Non-pigmented ciliary epithelial cell (primary cell): ENCODE data around the gene RASAL1.
"Not testable (repeated sequence)": the region's sequence is repeated elsewhere in the genome, so short reads cannot be mapped to it uniquely, and the experiment has no call there.

Source experiments
- DNase-seq: peaks from one replicate; pipeline ENCODE4 v3.0.0-alpha.2; 2010; ENCODE audit warnings: low read depth

RASAL1 gene

DNA sequence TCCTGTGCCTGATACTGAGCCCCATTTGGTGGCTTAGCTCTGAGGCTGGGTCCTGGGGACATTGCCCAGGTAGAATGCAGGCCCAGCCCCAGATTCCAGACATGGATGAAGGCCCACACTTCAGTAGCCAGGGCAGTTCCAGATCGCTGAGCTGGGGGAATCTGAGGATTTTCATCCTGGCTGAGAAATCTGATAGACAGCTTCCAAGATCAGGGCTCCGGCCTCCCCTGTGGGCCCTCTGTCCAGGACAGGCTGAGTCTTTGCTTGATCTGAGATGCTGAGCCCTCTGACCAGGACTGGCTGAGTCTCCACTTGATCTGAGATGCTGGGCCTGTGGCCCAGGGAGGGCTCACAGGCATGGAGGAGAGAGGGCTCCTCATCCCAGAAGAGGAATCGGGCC, 3.3 kb upstream of the RASAL1 start:
- no peak for DNase-seq

DNA sequence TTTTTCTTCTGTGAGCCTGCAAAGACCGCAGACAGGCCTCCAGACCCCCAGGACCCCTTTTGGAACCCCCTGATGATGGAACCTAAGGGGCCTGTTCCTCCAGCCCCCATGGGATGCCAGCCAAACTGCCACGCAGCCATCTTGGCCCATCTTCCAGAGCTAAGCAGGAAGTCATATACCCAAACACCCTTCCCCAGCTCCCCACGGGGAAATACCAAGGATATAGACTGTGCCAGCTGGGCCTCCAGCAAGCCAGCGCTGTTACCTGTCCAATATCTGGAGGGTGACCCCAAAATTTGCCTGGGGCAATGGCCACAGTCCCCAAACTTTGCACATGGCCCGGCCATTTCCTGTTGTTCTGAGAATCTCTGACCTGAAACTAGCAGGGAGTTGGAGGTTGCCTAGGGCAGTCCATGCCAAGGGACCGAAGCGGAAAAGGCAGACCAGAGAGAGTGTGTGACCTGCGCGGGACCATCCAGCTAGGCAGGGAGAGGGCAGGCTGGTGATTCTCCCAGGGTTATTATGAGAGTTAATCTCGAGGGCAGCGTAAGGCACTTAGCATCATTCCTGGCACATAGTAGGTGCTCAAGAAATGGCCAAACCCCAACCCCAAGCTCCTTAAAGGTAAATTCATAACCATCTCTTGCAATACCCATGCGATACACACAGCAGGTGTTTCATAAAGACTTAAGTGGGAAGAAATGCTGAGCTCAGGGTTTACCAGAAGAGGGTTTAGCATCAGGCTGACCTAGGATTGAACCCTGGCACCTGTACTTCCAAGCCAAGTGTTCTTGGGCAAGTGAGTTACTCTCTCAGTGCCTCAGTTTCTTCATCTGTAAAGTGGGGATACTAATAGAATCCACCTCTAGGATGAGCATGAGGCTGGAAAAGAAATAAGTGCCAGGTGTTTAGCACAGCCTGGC, 2.6 kb upstream of the RASAL1 start:
- no peak for DNase-seq

DNA sequence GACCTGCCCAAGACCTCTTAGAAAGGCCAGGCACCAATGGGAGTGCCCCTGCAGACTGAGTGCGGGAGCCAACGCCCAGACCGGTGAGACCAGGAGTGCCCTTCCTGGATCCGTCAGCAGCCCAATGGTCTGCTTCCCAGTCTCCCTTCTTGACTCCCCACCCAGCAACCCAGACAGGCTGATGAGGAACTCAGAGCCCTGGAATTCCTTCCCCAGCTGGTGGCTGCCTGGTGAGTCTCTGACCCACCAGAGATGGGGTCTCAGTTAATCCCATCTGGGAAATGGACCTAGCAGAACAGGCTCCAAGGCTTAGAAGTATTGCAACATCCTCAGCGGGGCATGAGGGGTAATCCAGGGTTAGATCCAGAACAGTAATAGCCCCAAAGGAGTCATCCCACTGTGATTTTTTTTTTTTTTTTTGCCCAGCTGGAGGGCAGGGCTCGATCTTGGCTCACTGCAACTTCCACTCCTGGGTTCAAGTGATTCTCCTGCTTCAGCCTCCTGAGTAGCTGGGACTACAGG, 1.5 kb upstream of the RASAL1 start:
- no peak for DNase-seq

DNA sequence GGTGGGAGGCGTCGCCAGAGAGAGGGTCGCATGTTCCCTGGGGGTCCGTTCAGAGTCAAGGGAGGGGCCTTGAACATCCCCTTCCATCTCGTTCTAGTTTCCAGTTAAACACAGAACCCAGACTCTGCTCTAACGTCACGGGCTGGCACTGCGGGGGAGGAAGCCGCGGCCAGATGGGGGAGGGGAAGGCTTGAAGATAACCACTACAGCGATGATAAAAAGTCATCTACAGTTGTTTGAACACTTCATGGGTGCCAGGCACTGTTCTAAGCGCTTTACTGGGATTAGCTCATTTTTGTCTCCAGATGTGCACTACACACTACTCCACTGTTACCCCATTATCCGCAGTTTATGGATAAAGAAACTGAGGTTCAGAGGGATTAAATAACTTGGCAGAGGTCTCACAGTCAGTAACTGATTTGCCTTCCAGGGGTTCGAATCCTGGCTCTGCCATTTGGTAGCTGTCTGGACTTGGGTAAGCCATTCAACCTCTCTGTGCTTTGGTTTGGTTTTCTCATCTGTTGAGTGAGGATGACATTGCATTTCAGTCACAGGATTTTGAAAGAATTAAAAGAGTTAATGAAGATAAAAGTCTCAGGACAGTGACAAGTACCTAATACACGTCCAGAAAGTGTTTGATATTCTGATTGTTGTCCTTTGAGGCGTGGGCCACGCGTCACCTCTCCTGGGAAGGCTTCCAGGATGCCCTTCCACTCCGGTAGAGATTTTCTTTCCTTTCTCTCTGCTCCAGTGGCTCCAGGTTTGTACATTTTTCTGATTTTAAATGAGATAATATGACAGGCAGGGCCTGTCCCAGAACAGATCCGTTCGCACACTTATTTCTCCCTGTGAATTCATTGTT, 798 bp upstream of the RASAL1 start:
- DNase-seq, result no peak

DNA sequence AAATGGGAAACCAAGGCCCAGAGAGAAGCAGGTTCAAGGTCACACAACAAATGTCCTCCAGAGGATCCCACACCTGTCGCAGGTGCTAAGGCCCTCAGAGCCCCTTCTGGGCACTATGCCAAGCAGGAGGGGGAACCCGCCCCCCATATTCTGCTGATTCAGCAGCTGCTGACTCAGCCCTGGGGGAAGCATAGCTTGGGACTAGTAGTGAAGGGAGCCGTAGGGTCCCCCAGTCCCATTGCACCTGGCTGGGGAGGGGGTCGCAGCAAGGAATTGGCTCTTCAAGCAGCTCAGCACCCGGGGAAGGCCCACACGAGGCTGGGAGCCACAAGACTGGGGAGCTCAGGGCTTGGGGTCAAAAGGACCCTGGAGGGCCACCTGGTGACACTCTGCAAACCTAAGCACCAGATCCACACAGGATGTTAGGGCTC, 1.0 kb downstream of the RASAL1 start:
- no peak for DNase-seq

DNA sequence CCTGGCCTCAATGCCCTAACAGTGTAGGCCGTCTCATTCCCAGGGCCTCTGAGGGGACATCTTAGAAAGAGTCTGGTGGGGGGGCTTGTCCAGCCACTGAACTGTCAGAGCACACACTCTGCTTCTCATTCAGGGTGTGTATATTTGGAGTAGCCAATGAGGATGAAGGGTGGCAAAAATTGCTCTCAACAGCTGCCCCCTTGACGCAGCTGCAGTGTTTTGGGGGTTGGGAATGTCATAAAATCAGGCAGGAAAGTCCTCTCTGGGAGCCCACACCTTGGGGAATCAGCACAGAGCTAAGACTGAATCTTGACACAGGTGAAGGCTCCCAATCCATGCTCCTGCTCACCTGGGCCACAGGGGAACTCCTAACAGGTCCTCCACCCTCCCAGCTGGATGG, 1.5 kb downstream of the RASAL1 start:
- no peak for DNase-seq

DNA sequence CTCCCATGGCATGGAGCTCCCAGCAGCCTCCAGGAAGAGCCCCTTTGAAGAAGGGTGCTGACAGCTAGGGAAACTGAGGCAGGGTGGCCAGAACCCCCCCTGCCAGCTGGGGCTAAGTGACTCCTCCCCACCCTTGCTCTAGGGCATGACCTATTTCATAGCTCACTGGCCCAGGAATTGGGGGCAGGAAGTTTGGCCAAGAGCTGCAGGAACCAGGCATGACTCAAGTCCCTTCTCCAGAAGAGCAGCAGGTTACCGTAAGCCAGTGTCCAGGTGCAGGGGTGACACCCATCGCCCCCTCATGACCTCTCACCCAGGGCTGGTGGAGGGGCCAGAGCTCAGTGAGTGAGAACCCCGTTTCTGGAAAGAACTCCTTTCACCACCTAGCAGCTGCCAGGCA, 1.9 kb downstream of the RASAL1 start:
- no peak for DNase-seq

DNA sequence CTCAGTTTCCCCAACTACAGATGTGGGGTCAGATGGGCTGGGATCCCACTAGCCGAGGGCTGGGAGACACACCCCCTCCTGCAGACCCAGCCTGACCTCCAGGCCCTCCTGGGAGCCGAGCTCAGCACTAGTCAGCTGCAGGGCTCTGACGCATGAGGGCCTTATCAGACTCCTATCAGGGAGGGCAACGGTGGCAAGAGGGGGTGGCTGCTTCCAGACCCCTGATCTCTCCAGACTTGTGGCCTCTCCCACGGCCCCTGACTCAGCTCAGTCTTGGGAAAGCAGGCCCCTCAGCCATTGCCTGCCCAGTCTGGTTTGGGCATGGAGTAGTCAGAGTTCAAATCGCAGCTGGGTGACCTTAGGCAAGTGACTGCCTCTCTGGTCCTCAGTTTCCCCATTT, 2.5 kb downstream of the RASAL1 start:
- DNase-seq, result no peak

DNA sequence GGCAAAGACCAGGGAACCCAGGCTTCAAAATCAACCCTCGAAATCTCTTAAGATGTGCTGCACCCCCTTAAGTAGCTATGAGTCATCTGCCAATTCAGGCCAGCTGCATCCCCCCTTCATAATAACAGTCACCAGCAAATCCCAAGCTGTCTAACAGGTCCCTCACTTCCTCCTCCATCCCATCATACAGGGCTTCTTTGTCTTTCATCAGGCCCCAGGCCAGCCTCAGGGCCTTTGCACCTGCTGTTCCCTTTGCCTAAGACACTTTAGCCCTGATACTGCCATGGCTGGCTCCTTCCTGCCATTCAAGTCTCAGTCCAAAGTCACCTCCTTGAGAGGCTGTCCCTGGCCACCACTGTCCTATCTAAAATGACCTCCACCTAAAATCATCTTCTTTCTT, 4.0 kb downstream of the RASAL1 start:
- DNase-seq, result no peak

DNA sequence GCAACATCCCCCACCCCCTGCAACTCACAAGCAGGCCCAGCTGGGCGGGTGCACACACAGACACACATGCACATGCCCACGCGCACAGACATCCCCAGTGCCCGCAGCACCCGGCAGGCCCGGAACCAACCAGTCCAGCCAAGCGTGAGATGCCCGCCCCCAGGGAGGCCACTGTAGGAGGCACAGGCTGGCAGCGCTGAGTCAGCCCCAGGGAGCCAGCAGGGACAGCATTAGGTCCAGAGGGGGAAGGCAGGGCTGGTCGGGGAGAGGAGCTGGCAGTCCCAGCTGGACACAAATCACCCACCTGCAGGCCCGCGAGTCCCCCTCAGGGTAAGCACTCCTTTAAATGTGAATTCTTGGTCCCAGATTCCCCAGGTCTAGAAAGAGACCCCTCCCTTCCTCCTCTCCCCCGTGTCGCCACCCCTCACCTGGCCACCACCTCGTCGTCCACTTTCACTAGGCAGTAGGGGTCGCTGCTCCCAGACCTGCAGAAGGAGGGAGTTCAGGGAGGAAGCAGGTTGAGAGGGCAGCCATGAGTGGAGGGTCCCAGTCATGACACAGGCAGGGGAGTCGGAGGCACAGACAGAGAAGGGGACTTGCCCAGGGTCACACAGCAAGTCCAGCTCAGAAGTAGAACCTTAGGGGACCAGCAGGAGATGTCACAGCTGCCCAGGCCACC, 5.0 kb downstream of the RASAL1 start:
- no peak for DNase-seq

DNA sequence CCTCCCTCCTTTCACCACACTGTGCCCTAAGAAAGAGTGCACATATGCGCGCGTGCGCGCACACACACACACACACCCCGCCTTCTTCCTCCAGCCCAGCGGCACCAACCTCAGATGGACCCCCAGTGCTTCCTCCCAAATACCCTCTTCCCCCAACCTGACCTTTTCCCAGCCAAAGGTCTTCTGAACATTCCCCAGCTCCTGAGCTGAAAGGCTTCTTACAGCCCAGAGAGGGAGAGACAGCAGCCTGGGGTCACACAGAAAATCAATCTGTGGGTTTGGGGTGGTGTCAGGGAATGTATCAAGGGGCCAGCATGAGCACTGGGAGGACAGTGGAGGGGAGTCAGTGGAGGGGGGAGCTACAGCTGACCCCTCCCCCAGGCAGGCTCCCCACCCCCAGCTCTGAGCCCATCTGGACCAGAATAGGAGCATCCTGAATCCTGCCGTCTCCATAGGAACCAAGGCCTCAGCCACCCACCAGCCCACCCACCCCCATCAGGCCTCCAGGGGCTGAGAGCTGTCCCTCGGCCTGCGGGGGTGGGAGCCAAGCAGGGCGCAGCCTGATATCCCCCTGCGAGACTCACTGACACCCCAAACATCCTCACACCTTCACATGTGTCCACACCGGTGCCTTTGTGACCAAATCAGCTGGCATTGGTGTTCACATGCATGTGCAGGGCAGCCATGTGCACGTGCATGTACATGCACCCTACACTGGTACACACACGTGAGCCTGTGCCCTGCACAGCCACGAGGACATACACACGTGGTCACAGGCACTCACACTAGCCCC, 5.7 kb downstream of the RASAL1 start:
- no peak for DNase-seq

DNA sequence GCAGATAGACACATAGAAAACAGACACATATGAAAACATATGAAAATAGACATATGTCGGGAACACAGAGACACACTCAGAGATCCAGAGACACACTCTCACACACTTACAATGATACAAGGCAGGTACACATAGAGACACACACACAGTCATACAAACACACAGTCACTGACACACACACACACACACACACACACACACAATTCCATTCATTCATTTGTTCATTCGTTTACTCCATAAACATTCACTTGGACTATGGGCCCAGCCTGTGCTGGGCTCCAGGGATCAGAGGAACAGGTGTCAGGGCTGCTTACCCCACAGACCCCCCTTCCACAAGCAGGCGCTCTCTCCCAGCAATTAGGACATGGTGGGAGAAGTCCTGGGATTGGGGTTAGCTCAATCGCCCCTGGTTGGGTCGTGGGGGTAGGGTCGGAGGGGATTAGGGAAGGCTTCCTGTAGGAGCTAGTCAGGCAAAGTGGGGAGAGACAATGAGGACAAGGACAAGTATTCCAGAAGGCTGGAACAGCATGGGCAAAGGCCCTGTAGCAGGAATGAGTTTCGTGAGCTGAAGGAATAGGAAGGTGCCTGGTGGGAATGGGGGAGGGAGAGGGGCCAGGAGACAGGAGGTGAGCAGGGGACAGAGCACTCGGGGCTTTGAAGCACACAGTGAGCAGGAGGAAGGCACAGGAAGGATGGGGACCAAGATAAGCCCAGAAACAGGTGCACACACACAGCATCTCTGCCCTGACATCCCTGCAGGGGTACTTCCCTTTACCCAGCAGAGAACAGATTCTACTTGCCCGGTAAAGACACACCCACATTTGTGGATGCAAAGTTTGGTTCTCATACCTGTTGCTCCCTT, 6.5 kb downstream of the RASAL1 start:
- DNase-seq, result no peak

DNA sequence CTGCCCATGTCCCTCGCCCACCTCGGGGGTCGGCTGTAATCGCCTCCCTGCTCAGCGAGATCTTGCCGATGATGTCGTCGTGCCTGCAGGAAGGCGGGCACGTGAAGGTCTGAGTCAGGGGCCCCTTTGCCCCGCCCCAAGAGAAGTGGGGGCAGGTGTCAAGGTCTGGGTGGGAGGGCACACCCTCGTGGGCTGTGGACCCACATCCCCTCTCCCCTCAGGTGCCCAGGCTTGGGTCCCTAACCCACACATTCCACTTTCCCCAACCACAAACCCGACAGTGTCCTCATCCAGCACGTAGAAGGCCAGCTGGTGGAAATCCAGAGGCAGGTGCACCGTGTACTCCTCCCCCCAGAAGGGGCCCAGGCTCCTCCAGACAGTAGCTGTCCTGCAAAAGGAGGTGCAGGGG, 7.8 kb downstream of the RASAL1 start:
- no peak for DNase-seq

DNA sequence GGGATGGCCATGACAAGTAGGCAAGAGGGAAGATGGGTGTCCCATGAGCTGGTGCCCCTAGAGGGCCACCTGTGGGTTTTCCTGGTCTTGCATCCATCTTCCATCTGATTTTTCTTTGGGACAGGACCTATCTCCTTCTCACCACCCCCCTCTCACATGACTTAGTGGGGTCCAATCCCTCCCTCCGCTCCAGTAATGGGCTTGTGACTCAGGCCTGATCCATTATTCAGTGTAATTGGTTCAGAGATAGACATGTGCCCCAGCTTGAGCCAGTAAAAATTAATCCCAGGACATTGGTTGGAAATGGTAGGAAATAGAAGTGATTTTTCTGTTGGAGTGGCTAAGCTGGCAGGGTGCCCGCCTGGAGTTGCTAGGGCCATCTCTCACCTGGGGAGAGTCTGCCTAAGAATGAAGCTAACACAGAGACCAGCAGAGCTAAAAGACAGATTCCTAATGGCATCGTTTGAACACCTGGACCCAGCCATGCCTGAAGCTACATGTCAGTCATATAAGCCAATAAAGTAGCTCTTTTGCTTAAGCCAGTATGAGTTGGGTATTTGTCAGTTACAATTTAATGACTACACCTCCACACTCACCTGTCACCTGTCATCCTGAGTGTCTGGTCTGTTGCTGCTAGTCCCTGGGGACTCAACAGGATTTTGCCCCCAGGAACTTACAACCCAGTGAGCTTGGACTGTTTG, 14.7 kb downstream of the RASAL1 start:
- no peak for DNase-seq

DNA sequence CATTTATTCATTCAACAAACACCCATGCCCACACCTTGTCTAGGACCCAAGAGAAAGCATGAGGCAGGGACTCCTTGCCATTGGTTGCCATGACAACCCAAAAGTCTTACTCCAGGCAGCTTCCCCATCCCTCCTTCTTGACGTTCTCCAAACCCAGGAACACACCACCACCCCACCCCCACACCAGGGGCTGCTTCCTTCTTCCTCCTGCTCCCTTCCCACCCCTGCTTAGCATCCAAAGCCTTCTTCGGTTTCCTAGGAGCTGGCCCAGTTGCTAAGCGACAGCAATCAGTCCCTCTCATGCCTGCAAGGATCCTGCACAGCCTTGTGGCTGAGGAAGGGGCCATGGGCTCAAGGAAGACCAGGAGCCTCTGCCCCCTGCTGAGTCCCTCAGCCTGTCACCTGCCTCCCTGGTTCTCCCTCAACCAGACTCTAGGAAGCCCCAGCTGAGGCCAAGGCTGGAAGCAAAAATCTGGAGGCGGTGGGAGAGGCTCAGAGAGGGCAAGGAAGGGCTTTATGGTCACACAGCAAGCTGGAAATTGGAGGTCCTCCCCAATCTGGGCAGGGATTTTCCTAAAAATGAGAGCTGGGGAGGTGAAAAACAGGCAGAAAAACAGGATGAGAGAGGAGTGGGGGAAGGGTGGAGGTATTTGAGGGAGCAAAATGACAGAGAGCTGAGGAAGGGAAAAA, 15.4 kb downstream of the RASAL1 start:
- DNase-seq, result no peak

DNA sequence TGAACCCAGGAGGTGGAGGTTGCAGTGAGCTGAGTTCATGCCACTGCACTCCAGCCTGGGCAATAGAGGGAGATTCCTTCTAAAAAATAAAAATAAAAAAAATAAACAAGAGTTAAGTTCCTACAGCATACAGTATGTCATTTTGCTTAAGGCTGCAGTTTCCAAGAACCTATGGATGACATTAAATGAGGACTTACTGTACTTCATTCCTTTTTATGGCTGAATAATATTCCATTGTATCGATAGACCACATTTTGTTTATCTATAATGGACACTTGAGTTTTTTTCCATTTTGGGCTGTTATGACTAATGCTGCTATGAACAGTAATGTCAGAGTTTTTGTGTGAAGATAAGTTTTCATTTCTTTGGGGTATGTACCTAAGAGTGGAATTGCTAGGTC, 17.4 kb downstream of the RASAL1 start:
- DNase-seq, result no peak

DNA sequence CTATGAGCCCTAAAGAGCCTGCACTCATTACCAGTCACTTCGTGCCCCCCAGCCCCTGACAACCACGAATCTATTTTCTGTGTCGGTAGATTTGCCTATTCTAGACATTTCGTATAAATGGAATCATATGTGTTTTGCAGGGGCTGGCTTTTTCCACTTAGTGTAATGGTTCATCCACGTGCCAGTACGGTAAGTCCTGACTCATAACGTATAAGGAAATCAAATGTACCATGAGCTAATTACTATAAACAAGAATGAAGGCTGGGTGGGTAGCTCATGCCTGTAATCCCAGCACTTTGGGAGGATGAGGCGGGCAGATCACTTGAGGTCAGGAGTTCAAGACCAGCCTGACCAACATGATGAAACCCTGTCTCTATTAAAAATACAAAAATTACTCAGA, 17.9 kb downstream of the RASAL1 start:
- DNase-seq, result not testable (repeated sequence)

DNA sequence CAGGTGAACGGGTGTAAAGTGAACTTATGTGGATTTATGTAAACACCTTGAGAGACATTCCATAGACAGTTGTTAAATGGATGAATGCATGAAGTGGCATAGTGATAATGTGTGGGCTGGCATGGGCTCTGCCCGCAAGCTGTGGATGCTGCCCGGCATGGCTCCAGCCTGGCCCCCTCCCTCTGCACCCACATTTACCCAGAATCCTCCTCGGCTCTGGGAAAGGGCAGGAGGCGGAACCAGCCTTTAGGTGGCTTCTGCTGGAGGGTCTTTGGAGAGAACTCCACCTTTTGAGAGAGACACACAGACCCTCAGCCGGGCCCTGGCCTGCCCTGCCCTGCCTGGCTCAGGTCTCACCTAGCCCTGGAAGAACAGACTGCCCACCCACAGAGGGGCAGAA, 18.7 kb downstream of the RASAL1 start:
- no peak for DNase-seq

DNA sequence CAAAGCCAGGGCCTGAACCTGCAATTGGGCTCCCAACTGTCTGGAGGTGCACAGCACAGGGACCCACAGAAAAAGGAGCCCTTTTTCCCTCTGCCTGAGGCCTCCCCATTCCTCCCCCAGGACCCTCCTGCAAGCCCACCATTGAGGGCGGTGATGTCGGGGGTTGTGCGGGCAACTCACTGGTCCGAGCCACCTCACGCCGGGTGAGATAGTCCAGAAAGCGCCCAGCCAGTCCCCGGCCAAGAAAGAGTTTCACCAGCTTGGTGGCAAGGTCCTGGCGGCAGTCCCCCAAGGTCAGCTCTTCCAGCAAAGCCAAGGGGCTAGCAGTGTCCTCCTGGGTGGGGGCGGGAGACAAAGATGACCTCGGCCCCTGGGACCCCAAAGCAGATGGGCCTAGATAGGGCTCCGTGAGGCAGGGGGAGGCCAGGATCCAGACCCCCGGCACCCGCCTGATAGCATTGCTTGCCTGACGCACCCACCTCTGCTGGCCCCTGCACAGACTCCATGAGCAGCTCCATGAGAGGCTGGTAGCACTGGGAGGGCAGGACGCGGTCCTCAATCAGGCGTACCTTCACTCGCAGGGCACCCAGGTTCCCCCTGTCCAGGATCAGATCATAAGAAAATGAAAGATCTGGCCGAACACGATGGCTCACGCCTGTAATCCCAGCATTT, 20.0 kb downstream of the RASAL1 start:
- no peak for DNase-seq
